ENCODE measurements around the gene ZNF473.

GRCh38 chr19:49986354-49986753 is 39.5 kb upstream of the ZNF473 start:
- TF ChIP-seq CTCF (conservative IDR thresholded peaks at IDR 0.05 in 1 of 2, IDR thresholded peaks at IDR 0.05 in 1 of 2; ENCODE audit: low read depth in 1 of 2, low read length in 2 of 2) (no peak), EZH2 (IDR thresholded peaks at IDR 0.05; ENCODE audit: low read length, missing control alignments) (no peak)
